Measurements from ENCODE around the gene C21orf58.
A peak's percentile ranks its signal among the peaks of the same experiment; 100 is the strongest.

DNA sequence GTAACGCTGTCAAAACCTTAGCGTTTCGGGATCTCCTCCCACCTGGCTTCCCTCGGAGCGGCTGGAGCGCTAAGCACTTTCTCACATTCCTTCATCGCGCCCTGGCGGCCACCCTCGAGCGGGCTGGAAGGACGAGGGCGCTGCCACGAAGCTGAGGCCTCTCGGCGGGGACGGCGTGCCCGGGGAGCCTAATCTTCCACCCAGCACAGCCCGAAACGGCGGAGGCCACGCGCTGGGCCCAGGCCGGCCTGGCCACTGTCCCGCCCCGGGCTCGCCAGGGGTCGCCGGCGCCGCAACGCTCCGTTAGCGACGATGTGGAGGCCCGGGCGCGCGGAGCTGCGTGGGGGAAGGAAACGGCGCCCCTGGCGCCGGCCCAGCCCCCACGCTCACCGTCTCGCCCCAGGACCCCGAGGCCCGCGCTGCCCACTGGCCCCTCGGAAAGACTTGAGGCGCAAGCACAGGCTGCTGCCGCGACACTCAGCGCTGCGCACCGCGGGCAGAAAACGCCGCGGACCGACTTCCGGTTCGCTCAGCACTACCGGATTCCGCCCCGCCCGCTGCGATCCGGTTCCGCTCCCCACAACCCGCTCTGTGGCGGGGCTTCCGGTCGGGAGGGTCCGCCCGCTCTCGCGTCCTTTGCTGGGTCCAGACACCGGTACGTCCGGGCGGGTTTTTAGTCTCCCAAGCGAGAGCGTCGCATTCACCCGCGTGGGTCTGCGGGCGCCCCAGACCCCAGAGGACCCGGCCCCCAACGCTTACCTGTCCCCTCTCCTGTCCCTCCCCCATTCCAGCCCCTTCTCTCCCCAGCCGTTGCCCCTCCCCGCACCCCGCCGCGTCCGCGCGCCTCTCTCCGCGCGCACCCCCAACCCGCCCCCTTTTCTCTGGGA lies 37.7 kb downstream of the C21orf58 start, which contains the start of gene YBEY:
- TF ChIP-seq TAF1 (IDR thresholded peaks at IDR 0.05; ENCODE audit: low read depth, low read length), result peak; percentile 85
- TF ChIP-seq POLR2AphosphoS5 (IDR thresholded peaks at IDR 0.05; ENCODE audit: low read depth, low read length), result peak; percentile 83
